ENCODE measurements around the gene GAS2. TPM values are rescaled to one million over a fixed set of nuclear protein-coding genes. Genes with fewer than 3 reads are reported as not detected.

Gene GAS2
- total RNA-seq, 2 donors from 2014 or later: 2.2 to 3.1 TPM

DNA sequence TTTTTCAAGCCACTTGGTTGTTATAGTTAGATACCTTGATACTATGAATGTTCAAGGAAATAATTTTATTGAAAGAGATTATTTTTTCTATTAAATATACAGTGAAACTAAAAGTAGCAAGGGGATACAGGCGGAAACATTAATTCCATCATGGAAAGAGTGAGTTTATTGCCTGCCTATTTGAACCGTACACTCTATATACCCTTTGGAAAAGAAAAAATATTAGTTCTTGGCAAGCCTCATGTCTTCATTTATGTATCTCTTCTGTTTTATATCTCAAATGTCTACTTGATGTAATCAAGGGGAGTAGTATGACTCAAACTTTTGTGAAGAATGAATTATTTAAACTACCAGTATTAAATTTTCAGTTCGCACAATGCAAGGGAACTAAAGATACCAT lies 54.0 kb downstream of the GAS2 start:
- Mint-ChIP-seq H3K4me1 (no peaks in the 10 kb centered on the region), H3K27ac (no peak overlapping the region), H3K4me3 (no peak overlapping the region), H3K27me3 (no peaks in the 10 kb centered on the region), H3K36me3 (ENCODE audit: low read depth) (no peaks in the 10 kb centered on the region)
- ATAC-seq (no peak), DNase-seq (no peak)
- H3K9me3 ChIP-seq (ENCODE audit: control insufficient read depth, low read length, poor library complexity, severe bottlenecking): no peaks in the 10 kb centered on the region

DNA sequence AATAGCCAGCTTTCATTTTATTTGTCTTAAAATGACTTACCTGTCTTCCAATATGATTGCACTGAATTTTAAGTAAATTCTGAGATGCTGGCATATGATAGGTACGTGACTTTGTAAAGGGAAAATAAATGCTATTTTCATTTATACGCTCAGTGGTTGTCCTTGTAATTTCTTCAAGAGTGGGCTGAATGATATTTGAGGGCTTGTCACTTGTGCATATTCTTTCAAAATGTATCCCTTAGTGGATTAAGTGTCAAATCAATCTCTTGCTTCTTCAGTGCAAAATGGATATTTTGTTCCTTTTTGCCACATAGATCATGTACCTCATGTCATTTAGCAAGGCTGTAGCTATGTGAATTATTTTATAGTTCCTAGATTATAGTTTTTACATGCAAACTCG lies 56.9 kb downstream of the GAS2 start:
- H3K27me3 Mint-ChIP-seq: no peaks in the 10 kb centered on the region
- no peaks in the 10 kb centered on the region for H3K36me3 Mint-ChIP-seq (ENCODE audit: low read depth)
- no peaks in the 10 kb centered on the region for H3K9me3 ChIP-seq (ENCODE audit: control insufficient read depth, low read length, poor library complexity, severe bottlenecking)
- no peak for ATAC-seq
- no peak for DNase-seq
- no peaks in the 10 kb centered on the region for H3K4me1 Mint-ChIP-seq
- no peak overlapping the region for H3K27ac Mint-ChIP-seq
- no peak overlapping the region for H3K4me3 Mint-ChIP-seq

GRCh38 chr11:22725079-22725478 lies 58.7 kb downstream of the GAS2 start:
- H3K36me3 Mint-ChIP-seq (ENCODE audit: low read depth): no peaks in the 10 kb centered on the region
- H3K9me3 ChIP-seq (ENCODE audit: control insufficient read depth, low read length, poor library complexity, severe bottlenecking): no peaks in the 10 kb centered on the region
- no peak overlapping the region for H3K27ac Mint-ChIP-seq
- ATAC-seq: no peak
- peaks cover 4% of the 10 kb centered on the region for H3K27me3 Mint-ChIP-seq
- H3K4me1 Mint-ChIP-seq: no peaks in the 10 kb centered on the region
- no peak for DNase-seq
- no peak overlapping the region for H3K4me3 Mint-ChIP-seq

DNA sequence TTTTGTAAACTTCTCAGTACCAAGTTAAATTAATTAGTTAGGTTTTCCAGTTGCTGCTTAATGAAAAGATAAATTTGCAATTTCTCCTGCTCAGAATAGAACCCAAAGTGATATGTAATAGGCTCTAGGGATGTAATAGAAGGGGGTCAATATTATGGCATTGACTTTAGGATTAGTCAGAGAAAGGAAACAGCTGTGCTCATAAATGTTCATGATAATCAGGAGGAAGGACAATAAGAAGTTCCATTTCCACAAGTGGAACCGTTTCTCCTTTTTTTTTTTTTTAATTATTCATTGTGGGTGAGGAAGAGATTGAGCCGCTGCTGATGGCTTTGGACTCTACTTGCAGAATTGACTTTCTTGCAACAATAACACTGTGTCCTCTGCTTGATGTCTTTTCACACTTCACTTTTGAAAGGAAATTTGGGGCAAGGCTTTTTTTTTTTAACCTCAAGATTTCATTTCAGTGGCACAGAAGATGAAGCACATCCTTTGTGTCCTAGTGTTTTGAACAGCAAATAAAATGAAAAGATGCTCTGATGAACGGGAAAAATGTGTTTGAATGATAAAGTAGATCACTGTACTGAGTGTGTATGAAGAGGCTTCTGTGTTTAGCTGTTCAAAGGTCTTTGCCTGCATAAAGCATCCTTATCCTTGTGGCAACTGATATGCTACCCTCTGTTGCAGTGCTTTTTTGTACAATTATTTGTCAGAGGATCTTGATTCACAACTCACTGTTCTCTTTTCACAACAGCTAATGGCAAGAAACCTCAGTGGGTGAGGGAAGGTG lies 62.4 kb downstream of the GAS2 start:
- H3K4me1 Mint-ChIP-seq: no peaks in the 10 kb centered on the region
- no peaks in the 10 kb centered on the region for H3K36me3 Mint-ChIP-seq (ENCODE audit: low read depth)
- ATAC-seq: no peak
- peaks cover 11% of the 10 kb centered on the region for H3K27me3 Mint-ChIP-seq
- no peak overlapping the region for H3K4me3 Mint-ChIP-seq
- no peak overlapping the region for H3K27ac Mint-ChIP-seq
- DNase-seq: no peak
- no peaks in the 10 kb centered on the region for H3K9me3 ChIP-seq (ENCODE audit: control insufficient read depth, low read length, poor library complexity, severe bottlenecking)

DNA sequence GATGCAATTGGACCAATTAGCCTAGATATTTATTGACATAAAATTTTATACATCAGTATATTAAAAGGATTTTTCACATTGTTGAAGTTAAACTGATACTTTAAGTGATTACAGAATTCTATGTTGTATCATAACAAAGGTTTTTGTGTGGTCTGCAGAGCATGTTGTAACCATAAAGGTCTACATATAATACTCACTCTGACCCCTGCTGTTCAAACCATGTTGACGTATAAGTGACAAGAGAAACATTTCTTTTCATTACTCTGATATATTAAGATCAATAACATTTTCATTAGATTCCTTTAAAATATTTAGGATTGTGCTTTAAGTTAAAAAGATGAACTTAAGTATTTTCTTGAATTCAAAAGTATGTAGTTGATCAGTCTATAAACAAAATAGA lies 63.9 kb downstream of the GAS2 start:
- Mint-ChIP-seq H3K4me1 (no peaks in the 10 kb centered on the region), H3K4me3 (no peak overlapping the region), H3K36me3 (ENCODE audit: low read depth) (no peaks in the 10 kb centered on the region), H3K27me3 (peaks cover 11% of the 10 kb centered on the region), H3K27ac (no peak overlapping the region)
- no peak for DNase-seq
- no peaks in the 10 kb centered on the region for H3K9me3 ChIP-seq (ENCODE audit: control insufficient read depth, low read length, poor library complexity, severe bottlenecking)
- no peak for ATAC-seq

DNA sequence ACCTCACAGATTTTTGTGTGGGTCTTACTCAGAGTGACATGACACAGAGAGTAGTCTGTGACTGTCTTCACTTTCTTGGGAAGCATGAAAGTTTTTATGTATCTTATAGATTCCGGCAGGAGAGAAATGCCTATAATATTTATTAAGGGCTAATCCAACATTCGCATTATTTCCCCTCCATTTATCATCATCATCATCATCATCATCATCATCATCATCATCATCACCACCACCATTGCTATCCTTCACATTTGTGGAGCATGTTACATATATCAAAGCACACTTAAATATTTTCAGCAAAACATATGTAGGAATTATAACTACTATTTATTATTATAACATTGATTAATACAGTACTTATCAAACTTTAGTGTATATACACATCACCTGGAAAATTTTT lies 66.2 kb downstream of the GAS2 start:
- Mint-ChIP-seq H3K4me1 (no peaks in the 10 kb centered on the region), H3K27ac (no peak overlapping the region), H3K4me3 (no peak overlapping the region), H3K36me3 (ENCODE audit: low read depth) (no peaks in the 10 kb centered on the region), H3K27me3 (peaks cover 14% of the 10 kb centered on the region)
- no peak for DNase-seq
- no peaks in the 10 kb centered on the region for H3K9me3 ChIP-seq (ENCODE audit: control insufficient read depth, low read length, poor library complexity, severe bottlenecking)
- ATAC-seq: no peak

DNA sequence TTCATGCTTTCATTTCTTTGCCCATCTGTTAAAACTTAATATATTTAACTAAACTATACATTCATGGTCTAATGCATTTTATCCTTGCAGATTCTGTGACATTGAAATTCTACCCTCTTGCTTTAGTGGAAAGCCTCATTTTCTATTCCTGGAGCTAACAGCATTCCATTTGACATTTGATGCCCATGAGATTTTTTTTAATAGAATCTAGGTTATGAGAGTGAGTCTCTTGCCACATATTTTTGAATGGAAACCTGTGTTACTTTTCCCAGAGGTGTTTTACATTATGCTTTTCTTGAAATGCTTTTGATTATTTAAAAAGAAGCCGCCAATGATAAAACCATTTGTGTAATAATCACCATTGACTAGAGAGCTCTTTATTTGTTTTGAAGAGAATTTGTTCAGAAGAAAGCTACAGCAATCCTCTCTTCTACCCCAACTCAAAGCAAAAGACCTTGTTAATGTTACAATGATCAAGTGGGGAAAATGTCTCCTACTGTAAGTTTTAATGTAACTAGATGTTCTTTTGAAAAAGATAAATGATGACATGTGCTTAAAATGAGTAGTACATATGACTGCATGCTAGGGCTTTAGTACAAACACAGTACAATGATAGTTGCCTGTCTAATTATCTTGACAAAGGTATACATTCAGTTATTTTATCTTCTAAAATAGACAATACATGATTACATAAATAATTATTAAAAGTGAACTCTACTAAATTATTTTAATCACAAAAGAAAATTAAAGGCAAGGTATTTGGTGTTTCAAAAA lies 67.3 kb downstream of the GAS2 start:
- H3K27ac Mint-ChIP-seq: no peak overlapping the region
- H3K4me1 Mint-ChIP-seq: no peaks in the 10 kb centered on the region
- no peak for ATAC-seq
- no peaks in the 10 kb centered on the region for H3K9me3 ChIP-seq (ENCODE audit: control insufficient read depth, low read length, poor library complexity, severe bottlenecking)
- peaks cover 21% of the 10 kb centered on the region for H3K27me3 Mint-ChIP-seq
- no peak overlapping the region for H3K4me3 Mint-ChIP-seq
- no peaks in the 10 kb centered on the region for H3K36me3 Mint-ChIP-seq (ENCODE audit: low read depth)
- no peak for DNase-seq

DNA sequence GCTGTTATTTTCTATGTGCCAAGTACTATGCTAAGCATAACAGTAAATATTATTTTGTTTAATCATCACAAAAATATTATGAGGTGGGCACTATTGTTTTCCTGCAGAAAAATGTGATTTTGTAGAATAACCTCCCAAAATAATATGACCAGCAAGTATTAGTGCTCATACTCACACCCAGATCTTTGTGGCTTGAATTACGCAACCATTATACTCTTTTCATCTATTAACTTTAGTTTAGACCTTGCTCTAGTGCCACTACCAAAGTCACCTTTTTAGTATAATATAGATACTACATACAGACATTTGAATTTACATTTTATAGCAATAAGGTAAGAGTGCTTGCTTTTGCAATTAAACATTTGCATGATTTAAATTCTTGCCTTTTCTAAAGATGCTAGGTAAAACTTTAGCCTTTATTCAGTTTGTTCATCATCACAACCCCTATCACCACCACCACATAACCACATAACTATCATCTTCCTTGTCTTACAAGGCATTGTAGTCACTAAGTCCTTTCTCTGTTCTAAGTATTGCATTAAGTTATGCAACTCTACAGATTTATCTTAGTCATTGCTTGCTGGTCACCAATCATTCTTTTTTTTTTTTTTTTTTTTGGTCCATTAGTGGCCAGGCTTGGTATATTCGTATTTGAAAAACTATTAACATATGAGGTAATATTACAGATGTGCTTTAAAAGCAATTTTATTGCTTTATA lies 68.4 kb downstream of the GAS2 start:
- no peaks in the 10 kb centered on the region for H3K9me3 ChIP-seq (ENCODE audit: control insufficient read depth, low read length, poor library complexity, severe bottlenecking)
- Mint-ChIP-seq H3K4me1 (no peaks in the 10 kb centered on the region), H3K27me3 (peaks cover 16% of the 10 kb centered on the region), H3K4me3 (no peak overlapping the region), H3K36me3 (ENCODE audit: low read depth) (no peaks in the 10 kb centered on the region), H3K27ac (no peak overlapping the region)
- DNase-seq: no peak
- ATAC-seq: no peak

GRCh38 chr11:22742157-22742613 lies 75.8 kb downstream of the GAS2 start:
- peaks cover 25% of the 10 kb centered on the region for H3K27me3 Mint-ChIP-seq
- ATAC-seq: no peak
- H3K4me1 Mint-ChIP-seq: peaks cover 3% of the 10 kb centered on the region

GRCh38 chr11:22749536-22749935 lies 83.1 kb downstream of the GAS2 start:
- no peak for DNase-seq
- no peak overlapping the region for H3K4me3 Mint-ChIP-seq
- H3K36me3 Mint-ChIP-seq (ENCODE audit: low read depth): no peaks in the 10 kb centered on the region
- peaks cover 17% of the 10 kb centered on the region for H3K27me3 Mint-ChIP-seq
- no peak for ATAC-seq
- no peak overlapping the region for H3K27ac Mint-ChIP-seq
- H3K4me1 Mint-ChIP-seq: peaks cover 3% of the 10 kb centered on the region
- no peaks in the 10 kb centered on the region for H3K9me3 ChIP-seq (ENCODE audit: control insufficient read depth, low read length, poor library complexity, severe bottlenecking)

More at GRCh38 chr11:22742157-22742613, 75.8 kb downstream of the GAS2 start:
- DNase-seq: no peak
- H3K36me3 Mint-ChIP-seq (ENCODE audit: low read depth): no peaks in the 10 kb centered on the region
- no peak overlapping the region for H3K4me3 Mint-ChIP-seq
- no peaks in the 10 kb centered on the region for H3K9me3 ChIP-seq (ENCODE audit: control insufficient read depth, low read length, poor library complexity, severe bottlenecking)
- no peak overlapping the region for H3K27ac Mint-ChIP-seq

DNA sequence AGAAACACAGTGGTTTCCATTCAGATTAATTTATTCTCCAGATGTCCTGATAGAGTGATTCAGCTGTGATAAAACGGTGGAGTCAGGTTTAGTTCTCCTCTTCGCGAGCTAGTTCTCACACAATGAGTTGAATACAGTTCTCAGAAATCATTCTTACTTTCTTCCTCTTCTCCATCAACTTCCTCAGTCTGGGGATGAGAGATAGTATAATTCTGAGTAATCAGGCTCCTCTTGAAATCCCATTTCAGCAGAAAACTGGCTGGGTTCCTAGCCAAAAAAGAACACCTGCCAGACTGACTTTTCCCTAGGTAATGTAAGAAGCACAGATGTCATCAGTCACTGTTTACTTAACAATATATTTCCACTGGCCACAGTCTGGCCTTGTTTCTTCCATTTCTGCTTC lies 86.5 kb downstream of the GAS2 start:
- no peaks in the 10 kb centered on the region for H3K4me1 Mint-ChIP-seq

GRCh38 chr11:22753416-22753815 lies 87.0 kb downstream of the GAS2 start:
- H3K4me3 Mint-ChIP-seq: no peak overlapping the region
- ATAC-seq (no peak), DNase-seq (no peak)
- H3K4me1 Mint-ChIP-seq: no peaks in the 10 kb centered on the region
- H3K36me3 Mint-ChIP-seq (ENCODE audit: low read depth): no peaks in the 10 kb centered on the region
- H3K9me3 ChIP-seq (ENCODE audit: control insufficient read depth, low read length, poor library complexity, severe bottlenecking): no peaks in the 10 kb centered on the region
- peaks cover 7% of the 10 kb centered on the region for H3K27me3 Mint-ChIP-seq
- no peak overlapping the region for H3K27ac Mint-ChIP-seq

More for the DNA sequence above, 86.5 kb downstream of the GAS2 start:
- Mint-ChIP-seq H3K27me3 (peaks cover 7% of the 10 kb centered on the region), H3K27ac (no peak overlapping the region), H3K4me3 (no peak overlapping the region), H3K36me3 (ENCODE audit: low read depth) (no peaks in the 10 kb centered on the region)
- no peaks in the 10 kb centered on the region for H3K9me3 ChIP-seq (ENCODE audit: control insufficient read depth, low read length, poor library complexity, severe bottlenecking)
- no peak for DNase-seq
- no peak for ATAC-seq

- DNase-seq: no peak
- Mint-ChIP-seq H3K27me3 (no peaks in the 10 kb centered on the region), H3K27ac (no peak overlapping the region)
These were observed 94.7 kb downstream of the GAS2 start for GRCh38 chr11:22761066-22761465.

More at GRCh38 chr11:22761066-22761465, 94.7 kb downstream of the GAS2 start:
- no peaks in the 10 kb centered on the region for H3K9me3 ChIP-seq (ENCODE audit: control insufficient read depth, low read length, poor library complexity, severe bottlenecking)
- H3K4me1 Mint-ChIP-seq: no peaks in the 10 kb centered on the region
- no peak overlapping the region for H3K4me3 Mint-ChIP-seq
- no peak for ATAC-seq
- H3K36me3 Mint-ChIP-seq (ENCODE audit: low read depth): no peaks in the 10 kb centered on the region

All from T-helper 17 cell (primary cell).